GM12878 (cell line): ENCODE results near the gene DNAH17. TPM values are rescaled to one million over a fixed set of nuclear protein-coding genes. Genes with fewer than 3 reads are reported as not detected.
A peak's percentile ranks its signal among the peaks of the same experiment; 100 is the strongest.

ENCODE experiments used
- ATAC-seq: fragments of 200-7000 bp; cut with Tn5 transposase; 3 replicates; pipeline ENCODE4 v1.9.1; 2020; ENCODE audit warnings: mild to moderate bottlenecking, moderate library complexity
- BruUV-seq: library from RNA; stranded (reverse); fragments of 400-500 nt; replicated peaks from 2 replicates; lab custom pipeline; 2021; lab: Mats Ljungman, UMichigan
- CTCF ChIA-PET: fragments of 300-600 bp; sonication (Branson Sonifier 250); formaldehyde crosslinking; extraction: SDS; loops from one replicate; lab custom pipeline; 2021; ENCODE audit warnings: inconsistent platforms; lab: Yijun Ruan, JAX
- POLR2A ChIA-PET: fragments of 350-600 bp; formaldehyde crosslinking; extraction: SDS; loops from one replicate; lab custom pipeline; 2021; ENCODE audit warnings: inconsistent platforms; lab: Charles Lee
- RAD21 ChIA-PET: fragments of 300-600 bp; sonication (Branson Sonifier 250); formaldehyde crosslinking; loops from one replicate; lab custom pipeline; 2023; ENCODE audit warnings: antibody characterized with exemption; ENCODE audit not compliant: unreplicated experiment; lab: Charles Lee
- SMC1A ChIA-PET: fragments of 300-600 bp; sonication (Branson Sonifier 250); formaldehyde crosslinking; loops from one replicate; lab custom pipeline; 2023; ENCODE audit not compliant: unreplicated experiment, uncharacterized antibody; lab: Charles Lee
- DNase-seq: peaks from one replicate; pipeline ENCODE4 v3.0.0-alpha.2; 2011; ENCODE audit warnings: low read depth, low spot score
- FAIRE-seq: peaks from 3 replicates; lab custom pipeline; 2011; peaks lifted over from hg19 to GRCh38; lab: Jason Lieb, UNC
- H2AFZ ChIP-seq: 2 replicates; pipeline ENCODE4 v1.6.0; 2011; ENCODE audit warnings: low read depth, low read length, control low read depth; ENCODE audit not compliant: control insufficient read depth
- H3K27ac ChIP-seq: 2 replicates; pipeline ENCODE4 v1.5.1; 2011; ENCODE audit warnings: control low read depth; ENCODE audit not compliant: control insufficient read depth, insufficient read depth
- H3K27me3 ChIP-seq, 2 experiments: replicated peaks in 1 of 2; 2 replicates each; pipeline versions ENCODE4 v1.6.0 to v1.6.1; 2011; ENCODE audit warnings: low read length in 1 of 2; ENCODE audit not compliant: control insufficient read depth in 2 of 2, insufficient read depth in 2 of 2
- H3K36me3 ChIP-seq, 2 experiments: 2 replicates each; pipeline ENCODE4 v1.5.1; 2011; ENCODE audit warnings: low read length in 1 of 2; ENCODE audit not compliant: control insufficient read depth in 2 of 2, insufficient read depth in 2 of 2
- H3K4me1 ChIP-seq: 2 replicates; pipeline ENCODE4 v1.6.1; 2011; ENCODE audit warnings: mild to moderate bottlenecking, low read length, moderate library complexity, mixed read lengths; ENCODE audit not compliant: control insufficient read depth, insufficient read depth
- H3K4me2 ChIP-seq: 2 replicates; pipeline ENCODE4 v1.6.0; 2011; ENCODE audit warnings: control low read depth; ENCODE audit not compliant: control insufficient read depth, insufficient read depth
- H3K4me3 ChIP-seq: fragments of 200-600 bp; sonication (generic); 2 replicates; pipeline ENCODE4 v1.5.1; 2016
- H3K79me2 ChIP-seq: 2 replicates; pipeline ENCODE4 v1.6.0; 2011; ENCODE audit warnings: low read length; ENCODE audit not compliant: control insufficient read depth, insufficient read depth
- H3K9ac ChIP-seq: 2 replicates; pipeline ENCODE4 v1.8.0; 2011; ENCODE audit warnings: low read length, control low read depth, mixed read lengths; ENCODE audit not compliant: control insufficient read depth, insufficient read depth
- H3K9me3 ChIP-seq: replicated peaks from 3 replicates; pipeline ENCODE4 v1.5.1; 2011; ENCODE audit warnings: mild to moderate bottlenecking, low read length; ENCODE audit not compliant: control insufficient read depth, insufficient read depth
- H4K20me1 ChIP-seq: 2 replicates; pipeline ENCODE4 v1.6.0; 2011; ENCODE audit not compliant: control insufficient read depth, insufficient read depth
- ATF7 ChIP-seq: fragments of 450-650 bp; IDR thresholded peaks from 2 replicates; pipeline ENCODE4 v1.6.1; 2016; ENCODE audit warnings: low read depth, mild to moderate bottlenecking
- BMI1 ChIP-seq: fragments of 450-650 bp; IDR thresholded peaks from 2 replicates; pipeline ENCODE4 v1.6.1; 2016; ENCODE audit warnings: mild to moderate bottlenecking, moderate library complexity, borderline replicate concordance
- CREB1 ChIP-seq: IDR thresholded peaks from 2 replicates; pipeline ENCODE4 v1.6.1; 2012; ENCODE audit warnings: low read depth, mild to moderate bottlenecking, inconsistent platforms
- MXI1 ChIP-seq: fragments of 150-350 bp; IDR thresholded peaks from 2 replicates; pipeline ENCODE4 v1.6.1; 2011; ENCODE audit warnings: low read depth, mild to moderate bottlenecking, inconsistent platforms, low read length, improper control_type of control experiment
- POLR2A ChIP-seq: IDR thresholded peaks from 2 replicates; pipeline ENCODE4 v1.6.1; 2011; ENCODE audit warnings: low read depth, mild to moderate bottlenecking, low read length
- POLR2AphosphoS5 ChIP-seq: IDR thresholded peaks from 2 replicates; pipeline ENCODE4 v1.6.1; 2011; ENCODE audit warnings: mild to moderate bottlenecking, low read length, inconsistent platforms
- RUNX3 ChIP-seq: IDR thresholded peaks from 2 replicates; pipeline ENCODE4 v1.6.1; 2012; ENCODE audit warnings: low read length, inconsistent platforms
- SIX5 ChIP-seq: IDR thresholded peaks from 2 replicates; pipeline ENCODE4 v1.6.1; 2011; ENCODE audit warnings: mild to moderate bottlenecking, low read depth, low read length, moderate library complexity; ENCODE audit not compliant: severe bottlenecking
- YY1 ChIP-seq: IDR thresholded peaks from 2 replicates; pipeline ENCODE4 v1.6.1; 2011; ENCODE audit warnings: low read depth, mild to moderate bottlenecking, low read length
- WGBS: methylation state at CpG from one replicate; pipeline ENCODE4 v1.1.6; 2016; ENCODE audit warnings: low lambda C conversion rate; ENCODE audit not compliant: insufficient replicate concordance, insufficient coverage; ENCODE audit errors: missing lambda C conversion rate; 5-methylcytosine and 5-hydroxymethylcytosine counted together
- in situ Hi-C: fragments of 300-500 bp; cut with MboI; formaldehyde crosslinking; loops from 9 replicates; pipeline ENCODE4 v1.14.3; 2018; ENCODE audit warnings: mixed read lengths
- intact Hi-C: fragments of 100-400 bp; cut with micrococcal nuclease; formaldehyde crosslinking; loops from one replicate; pipeline ENCODE4 v1.14.2; 2022; ENCODE audit not compliant: unreplicated experiment
- polyA plus RNA-seq, 11 experiments: library from polyadenylated mRNA; depleted of rRNA in 4 of 11; unstranded in 6 of 11; stranded (reverse) in 5 of 11; fragments of >200 nt; fragmentation: Nextera tagmentation in 4 of 11; fragmentation: Illumina TruSeq in 1 of 11; extraction: Ambion mirVana in 4 of 11; extraction: Trizol in 1 of 11; gene quantifications; 1 replicate in 1 of 11; 2 replicates in 10 of 11; pipeline versions ENCODE4 v1.2.1 to v1.2.3, GENCODE V29; 2011 to 2016; ENCODE audit warnings: inconsistent platforms in 2 of 11, missing spikeins in 2 of 11, low read depth in 1 of 11
- total RNA-seq, 4 experiments: library from RNA; depleted of rRNA in 3 of 4; stranded (reverse); fragments of >200 nt in 3 of 4; fragmentation: Illumina TruSeq in 1 of 4; extraction: Trizol in 1 of 4; gene quantifications; 2 replicates each; pipeline versions ENCODE4 v1.2.1 to v1.2.3, GENCODE V29; 2013 to 2021
- TF ChIP-seq, protein P1 (sequence below): fragments of 450-650 bp; IDR thresholded peaks from 2 replicates; pipeline ENCODE4 v1.6.1; 2017; ENCODE audit warnings: mild to moderate bottlenecking, low read depth, inconsistent platforms; ENCODE audit not compliant: poor library complexity, severe bottlenecking
- TF ChIP-seq, protein P2 (sequence below): IDR thresholded peaks from 2 replicates; pipeline ENCODE4 v1.6.1; 2012; ENCODE audit warnings: low read length, inconsistent platforms
- TF ChIP-seq, protein P3 (sequence below): fragments of 450-650 bp; conservative IDR thresholded peaks from 2 replicates; pipeline ENCODE4 v1.6.1; 2017; ENCODE audit warnings: mild to moderate bottlenecking, moderate library complexity
- TF ChIP-seq, protein P4 (sequence below): fragments of 450-650 bp; formaldehyde crosslinking; IDR thresholded peaks from 2 replicates; pipeline ENCODE4 v1.5.0; 2022; ENCODE audit warnings: mild to moderate bottlenecking, missing genetic modification characterization

The DNAH17 gene
- total and polyA plus RNA-seq, 10 of the 15 experiments (the other 5 are each of a cell fraction or from before 2014, with no cell fraction given) = 0.16 to 2.9 (median 0.56) TPM

DNA sequence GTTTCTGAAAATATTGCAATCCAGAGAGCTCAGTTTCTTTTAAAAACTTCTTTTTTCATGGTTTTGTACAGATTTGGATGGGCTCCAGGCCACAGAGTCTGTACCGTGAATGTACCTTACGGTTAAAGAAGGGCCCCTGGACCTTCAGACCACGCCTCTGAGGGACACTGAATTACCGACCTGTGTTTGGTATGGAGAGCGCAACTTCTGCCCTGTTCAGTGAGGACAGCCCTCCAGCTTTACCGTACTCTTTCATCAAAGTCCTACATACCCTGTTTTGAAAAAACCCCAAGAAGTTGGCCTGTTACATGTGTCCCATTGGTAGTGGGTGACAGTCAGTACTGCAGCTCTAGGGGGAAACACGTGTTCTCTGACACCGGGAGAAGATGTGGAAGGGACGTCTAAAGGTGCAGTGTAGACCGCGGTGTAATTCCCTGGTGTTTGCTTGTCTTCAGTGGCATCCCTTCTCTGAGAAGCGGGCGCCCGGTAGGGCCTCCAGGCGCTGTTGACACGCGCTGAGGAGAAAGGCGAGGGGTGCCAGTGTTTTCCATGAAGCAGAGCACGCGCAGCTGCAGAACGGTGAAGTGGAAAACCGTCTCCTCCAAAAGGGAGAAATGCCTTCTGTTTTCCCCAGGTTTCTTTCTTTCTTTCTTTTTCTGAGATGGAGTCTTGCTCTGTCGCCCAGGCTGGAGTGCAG lies 192.6 kb downstream of the DNAH17 start:
- in situ Hi-C loops = no loop called here
- CTCF ChIA-PET = interaction anchor here (0.8 kb wide), 2 partner anchors 19 to 324 kb away, joined by 3 read pairs; no protein-coding TSS in a partner anchor
- ATAC-seq (peak; percentile 8), DNase-seq (no peak), FAIRE-seq (no peak)
- Histone ChIP-seq H3K4me2 (peak overlapping the region; percentile 99), H3K27me3 (no peaks in the 10 kb centered on the region), H2AFZ (no peak overlapping the region), H4K20me1 (no peaks in the 10 kb centered on the region), H3K9me3 (no peaks in the 10 kb centered on the region), H3K27ac (peak overlapping the region; percentile 97), H3K36me3 (no peaks in the 10 kb centered on the region; a peak in 2 of 4 replicates), H3K4me1 (peaks cover 91% of the 10 kb centered on the region), H3K79me2 (peaks cover 86% of the 10 kb centered on the region), H3K9ac (peak overlapping the region; percentile 74), H3K4me3 (peak overlapping the region; percentile 53)
- SMC1A ChIA-PET = interaction anchor here (1.2 kb wide), 1 partner anchor 29 kb away, joined by 3 read pairs; no protein-coding TSS in a partner anchor
- POLR2A ChIA-PET = interaction anchor here (0.7 to 2.3 kb wide), 6 partner anchors 16 to 71 kb away, joined by 3 to 18 read pairs (median 3); no protein-coding TSS in a partner anchor
- intact Hi-C loops = no loop called here
- no TSS peak for BruUV-seq
- RAD21 ChIA-PET = interaction anchor here (1.4 to 4.0 kb wide), 4 partner anchors 9 to 142 kb away, joined by 3 to 12 read pairs (median 4); no protein-coding TSS in a partner anchor
- WGBS = 50% methylated on average over 23 of the region's 23 CpGs
- TF ChIP-seq MXI1 = 0 out of 2 replicates have a peak, but pooled peaks have one; percentile 20
- TF ChIP-seq CREB1 = peak; percentile 5; the same call in 1 of the 2 replicates
- peak; percentile 15; the same call in 1 of the 2 replicates for TF ChIP-seq POLR2A
- TF ChIP-seq, protein P1, sequence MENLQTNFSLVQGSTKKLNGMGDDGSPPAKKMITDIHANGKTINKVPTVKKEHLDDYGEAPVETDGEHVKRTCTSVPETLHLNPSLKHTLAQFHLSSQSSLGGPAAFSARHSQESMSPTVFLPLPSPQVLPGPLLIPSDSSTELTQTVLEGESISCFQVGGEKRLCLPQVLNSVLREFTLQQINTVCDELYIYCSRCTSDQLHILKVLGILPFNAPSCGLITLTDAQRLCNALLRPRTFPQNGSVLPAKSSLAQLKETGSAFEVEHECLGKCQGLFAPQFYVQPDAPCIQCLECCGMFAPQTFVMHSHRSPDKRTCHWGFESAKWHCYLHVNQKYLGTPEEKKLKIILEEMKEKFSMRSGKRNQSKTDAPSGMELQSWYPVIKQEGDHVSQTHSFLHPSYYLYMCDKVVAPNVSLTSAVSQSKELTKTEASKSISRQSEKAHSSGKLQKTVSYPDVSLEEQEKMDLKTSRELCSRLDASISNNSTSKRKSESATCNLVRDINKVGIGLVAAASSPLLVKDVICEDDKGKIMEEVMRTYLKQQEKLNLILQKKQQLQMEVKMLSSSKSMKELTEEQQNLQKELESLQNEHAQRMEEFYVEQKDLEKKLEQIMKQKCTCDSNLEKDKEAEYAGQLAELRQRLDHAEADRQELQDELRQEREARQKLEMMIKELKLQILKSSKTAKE = peak; percentile 58
- TF ChIP-seq RUNX3 = peak; percentile 30; the same call in 1 of the 2 replicates
- TF ChIP-seq SIX5 = peak; percentile 2
- no peak for TF ChIP-seq BMI1
- 0 out of 2 replicates have a peak, but pooled peaks have one; percentile 1 for TF ChIP-seq YY1
- TF ChIP-seq, protein P2, sequence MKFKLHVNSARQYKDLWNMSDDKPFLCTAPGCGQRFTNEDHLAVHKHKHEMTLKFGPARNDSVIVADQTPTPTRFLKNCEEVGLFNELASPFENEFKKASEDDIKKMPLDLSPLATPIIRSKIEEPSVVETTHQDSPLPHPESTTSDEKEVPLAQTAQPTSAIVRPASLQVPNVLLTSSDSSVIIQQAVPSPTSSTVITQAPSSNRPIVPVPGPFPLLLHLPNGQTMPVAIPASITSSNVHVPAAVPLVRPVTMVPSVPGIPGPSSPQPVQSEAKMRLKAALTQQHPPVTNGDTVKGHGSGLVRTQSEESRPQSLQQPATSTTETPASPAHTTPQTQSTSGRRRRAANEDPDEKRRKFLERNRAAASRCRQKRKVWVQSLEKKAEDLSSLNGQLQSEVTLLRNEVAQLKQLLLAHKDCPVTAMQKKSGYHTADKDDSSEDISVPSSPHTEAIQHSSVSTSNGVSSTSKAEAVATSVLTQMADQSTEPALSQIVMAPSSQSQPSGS = 0 out of 2 replicates have a peak, but pooled peaks have one; percentile 0
- TF ChIP-seq, protein P3, sequence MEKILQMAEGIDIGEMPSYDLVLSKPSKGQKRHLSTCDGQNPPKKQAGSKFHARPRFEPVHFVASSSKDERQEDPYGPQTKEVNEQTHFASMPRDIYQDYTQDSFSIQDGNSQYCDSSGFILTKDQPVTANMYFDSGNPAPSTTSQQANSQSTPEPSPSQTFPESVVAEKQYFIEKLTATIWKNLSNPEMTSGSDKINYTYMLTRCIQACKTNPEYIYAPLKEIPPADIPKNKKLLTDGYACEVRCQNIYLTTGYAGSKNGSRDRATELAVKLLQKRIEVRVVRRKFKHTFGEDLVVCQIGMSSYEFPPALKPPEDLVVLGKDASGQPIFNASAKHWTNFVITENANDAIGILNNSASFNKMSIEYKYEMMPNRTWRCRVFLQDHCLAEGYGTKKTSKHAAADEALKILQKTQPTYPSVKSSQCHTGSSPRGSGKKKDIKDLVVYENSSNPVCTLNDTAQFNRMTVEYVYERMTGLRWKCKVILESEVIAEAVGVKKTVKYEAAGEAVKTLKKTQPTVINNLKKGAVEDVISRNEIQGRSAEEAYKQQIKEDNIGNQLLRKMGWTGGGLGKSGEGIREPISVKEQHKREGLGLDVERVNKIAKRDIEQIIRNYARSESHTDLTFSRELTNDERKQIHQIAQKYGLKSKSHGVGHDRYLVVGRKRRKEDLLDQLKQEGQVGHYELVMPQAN = no peak
- TF ChIP-seq, protein P4, sequence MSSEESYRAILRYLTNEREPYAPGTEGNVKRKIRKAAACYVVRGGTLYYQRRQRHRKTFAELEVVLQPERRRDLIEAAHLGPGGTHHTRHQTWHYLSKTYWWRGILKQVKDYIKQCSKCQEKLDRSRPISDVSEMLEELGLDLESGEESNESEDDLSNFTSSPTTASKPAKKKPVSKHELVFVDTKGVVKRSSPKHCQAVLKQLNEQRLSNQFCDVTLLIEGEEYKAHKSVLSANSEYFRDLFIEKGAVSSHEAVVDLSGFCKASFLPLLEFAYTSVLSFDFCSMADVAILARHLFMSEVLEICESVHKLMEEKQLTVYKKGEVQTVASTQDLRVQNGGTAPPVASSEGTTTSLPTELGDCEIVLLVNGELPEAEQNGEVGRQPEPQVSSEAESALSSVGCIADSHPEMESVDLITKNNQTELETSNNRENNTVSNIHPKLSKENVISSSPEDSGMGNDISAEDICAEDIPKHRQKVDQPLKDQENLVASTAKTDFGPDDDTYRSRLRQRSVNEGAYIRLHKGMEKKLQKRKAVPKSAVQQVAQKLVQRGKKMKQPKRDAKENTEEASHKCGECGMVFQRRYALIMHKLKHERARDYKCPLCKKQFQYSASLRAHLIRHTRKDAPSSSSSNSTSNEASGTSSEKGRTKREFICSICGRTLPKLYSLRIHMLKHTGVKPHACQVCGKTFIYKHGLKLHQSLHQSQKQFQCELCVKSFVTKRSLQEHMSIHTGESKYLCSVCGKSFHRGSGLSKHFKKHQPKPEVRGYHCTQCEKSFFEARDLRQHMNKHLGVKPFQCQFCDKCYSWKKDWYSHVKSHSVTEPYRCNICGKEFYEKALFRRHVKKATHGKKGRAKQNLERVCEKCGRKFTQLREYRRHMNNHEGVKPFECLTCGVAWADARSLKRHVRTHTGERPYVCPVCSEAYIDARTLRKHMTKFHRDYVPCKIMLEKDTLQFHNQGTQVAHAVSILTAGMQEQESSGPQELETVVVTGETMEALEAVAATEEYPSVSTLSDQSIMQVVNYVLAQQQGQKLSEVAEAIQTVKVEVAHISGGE (CRISPR knock-in tag) = no peak
- TF ChIP-seq ATF7 = 0 out of 2 replicates have a peak, but pooled peaks have one; percentile 2
- peak; percentile 21; the same call in 1 of the 2 replicates for TF ChIP-seq POLR2AphosphoS5
- TF ChIP-seq, all 136 proteins: peak for 10
